ENCODE measurements around the gene TOR1AIP1.
A peak's percentile ranks its signal among the peaks of the same experiment; 100 is the strongest.

Gene TOR1AIP1

DNA sequence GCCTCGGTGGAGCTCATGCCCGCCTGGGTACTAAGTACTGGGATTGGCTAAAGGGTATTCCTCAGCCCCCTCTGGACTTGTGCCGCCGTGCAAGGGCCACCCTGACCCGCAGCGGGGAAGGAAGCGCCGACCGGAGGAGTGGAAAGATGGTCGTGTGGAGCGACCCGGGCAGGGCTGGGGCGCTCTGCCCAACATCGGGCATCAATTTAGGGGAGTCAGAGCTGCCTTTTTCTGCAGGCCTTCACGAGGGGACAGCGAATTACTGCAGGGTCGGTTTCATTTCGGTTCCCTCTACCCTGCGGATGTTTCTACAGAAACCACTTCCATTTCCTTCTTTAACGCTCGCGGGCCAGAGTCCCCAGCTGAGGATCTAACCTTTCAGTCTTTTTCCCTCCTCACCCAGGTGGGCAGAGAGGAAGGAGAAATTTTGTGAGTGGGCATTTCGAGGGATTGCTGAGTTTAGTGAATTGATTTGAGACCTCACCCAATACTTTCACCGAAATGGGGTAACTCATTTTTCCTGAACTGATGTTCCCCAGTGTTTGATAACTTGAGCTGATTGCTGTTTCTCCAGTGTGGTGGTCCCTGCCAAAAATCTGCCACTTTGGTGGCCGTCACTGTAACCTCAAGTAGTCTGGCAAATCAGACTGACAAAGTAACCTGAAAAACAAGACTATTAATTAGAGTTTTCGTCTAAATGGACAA, 1.1 kb downstream of the TOR1AIP1 start:
- no peak for DNase-seq

DNA sequence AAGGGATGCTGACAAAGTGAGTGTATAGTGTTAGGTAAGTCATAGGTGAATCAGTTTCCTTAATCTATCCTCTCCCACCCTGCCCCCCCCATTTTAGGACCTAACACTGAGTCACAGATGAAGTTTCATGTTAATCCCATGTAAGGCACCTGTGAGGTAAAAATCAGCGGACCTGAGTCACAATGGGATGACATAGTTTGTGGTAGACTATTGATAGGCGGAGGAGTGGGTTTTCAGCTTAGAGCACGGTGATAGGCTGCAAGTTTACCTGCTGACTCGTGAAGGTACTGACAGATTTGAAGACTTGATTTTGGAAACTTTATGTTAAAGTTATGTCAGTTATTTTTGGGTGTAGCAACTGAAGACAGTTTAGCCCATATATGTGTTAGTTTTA, 1.7 kb downstream of the TOR1AIP1 start:
- DNase-seq, result peak; percentile 12

DNA sequence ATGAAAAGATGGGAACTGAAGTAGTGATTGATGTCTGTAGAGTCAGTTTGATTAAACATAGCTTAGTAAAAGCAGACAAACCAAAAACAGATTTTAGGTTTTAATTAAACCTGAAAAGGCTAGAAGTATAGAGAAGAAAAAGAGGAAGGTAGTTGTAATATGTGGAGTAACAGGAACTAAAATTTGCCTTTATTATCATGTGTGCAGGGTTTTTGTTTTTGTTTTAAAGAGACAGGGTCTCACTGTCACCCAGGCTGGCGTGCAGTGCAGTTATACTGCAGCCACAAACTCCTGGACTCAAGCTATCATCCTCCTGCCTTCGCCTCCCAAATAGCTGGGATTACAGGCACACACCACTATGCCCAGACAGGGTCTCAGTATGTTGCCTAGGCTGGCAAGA, 6.0 kb downstream of the TOR1AIP1 start:
- no peak for DNase-seq

DNA sequence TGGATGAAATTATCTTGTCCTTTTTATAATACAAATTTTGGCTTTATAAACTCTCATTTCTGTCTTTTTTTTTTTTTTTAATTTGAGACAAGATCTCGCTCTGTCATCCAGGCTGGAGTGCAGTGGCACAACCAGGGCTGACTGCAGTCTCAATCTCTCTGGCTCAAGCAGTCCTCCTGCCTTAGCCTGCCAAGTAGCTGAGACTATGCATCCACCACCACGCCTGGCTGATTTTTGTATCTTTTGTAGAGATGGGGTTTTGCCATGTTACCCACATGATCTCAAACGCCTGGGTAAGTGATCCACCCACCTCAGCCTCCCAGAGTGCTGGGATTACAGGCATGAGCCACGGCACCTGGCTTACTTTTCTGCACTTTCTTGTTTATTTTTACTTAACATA, 7.5 kb downstream of the TOR1AIP1 start:
- DNase-seq, result no peak

DNA sequence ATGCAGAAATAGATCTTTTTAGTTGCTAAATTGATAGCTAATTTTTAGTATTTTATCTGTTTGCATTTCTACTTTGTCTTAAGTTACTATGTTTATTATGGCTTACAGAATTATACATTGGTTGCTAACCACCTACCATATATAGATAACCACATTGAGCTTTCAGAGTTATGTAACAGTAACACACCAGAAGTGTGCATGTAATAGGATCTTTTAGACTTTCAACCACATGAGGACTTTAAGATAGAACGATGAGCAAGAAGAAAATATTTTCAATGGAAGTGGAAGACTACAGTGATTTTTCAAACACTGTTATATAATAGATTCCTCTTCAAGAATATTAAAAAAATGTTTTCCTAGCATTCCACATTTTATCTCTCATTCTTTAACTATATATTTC, 28.8 kb downstream of the TOR1AIP1 start:
- no peak for DNase-seq

DNA sequence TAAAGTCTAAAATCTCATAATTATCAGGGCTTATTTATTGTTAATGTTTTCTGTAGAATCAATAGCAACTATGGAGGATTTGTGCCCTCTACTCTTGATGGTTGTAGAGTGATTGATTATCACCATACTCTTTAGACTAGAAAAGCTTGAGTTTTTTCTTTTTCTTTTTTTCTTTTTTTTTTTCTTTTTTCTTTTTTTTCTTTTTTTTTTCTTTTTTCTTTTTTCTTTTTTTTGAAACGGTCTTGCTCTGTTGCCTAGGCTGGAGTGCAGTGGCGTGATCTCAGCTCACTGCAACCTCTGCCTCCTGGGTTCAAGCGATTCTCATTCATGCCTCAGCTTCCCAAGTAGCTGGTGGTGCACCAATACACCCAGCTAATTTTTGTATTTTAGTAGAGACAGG, 29.7 kb downstream of the TOR1AIP1 start:
- DNase-seq, result no peak

- DNase-seq, result no peak
Observed at GRCh38 chr1:179917601-179918429, 35.7 kb downstream of the TOR1AIP1 start.

DNA sequence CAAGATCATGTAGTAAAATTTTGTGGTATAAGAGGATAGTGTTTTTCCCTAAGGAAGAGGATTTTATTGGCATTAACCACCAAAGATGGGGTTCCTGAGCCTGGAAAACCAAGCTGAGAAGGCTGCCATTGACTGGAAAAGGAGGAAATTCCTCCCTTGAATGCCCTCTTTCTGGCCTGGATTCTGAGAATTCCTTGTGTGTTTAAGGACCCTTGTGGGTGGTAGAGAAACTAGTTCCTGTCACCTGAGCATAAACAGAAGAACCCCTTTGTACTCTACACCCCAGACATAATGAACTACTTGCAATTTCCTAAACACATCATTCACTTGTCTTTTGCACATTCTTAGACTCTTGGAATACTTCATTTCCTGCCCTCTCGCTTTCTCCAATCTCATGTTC, 39.4 kb downstream of the TOR1AIP1 start:
- DNase-seq, result no peak

DNA sequence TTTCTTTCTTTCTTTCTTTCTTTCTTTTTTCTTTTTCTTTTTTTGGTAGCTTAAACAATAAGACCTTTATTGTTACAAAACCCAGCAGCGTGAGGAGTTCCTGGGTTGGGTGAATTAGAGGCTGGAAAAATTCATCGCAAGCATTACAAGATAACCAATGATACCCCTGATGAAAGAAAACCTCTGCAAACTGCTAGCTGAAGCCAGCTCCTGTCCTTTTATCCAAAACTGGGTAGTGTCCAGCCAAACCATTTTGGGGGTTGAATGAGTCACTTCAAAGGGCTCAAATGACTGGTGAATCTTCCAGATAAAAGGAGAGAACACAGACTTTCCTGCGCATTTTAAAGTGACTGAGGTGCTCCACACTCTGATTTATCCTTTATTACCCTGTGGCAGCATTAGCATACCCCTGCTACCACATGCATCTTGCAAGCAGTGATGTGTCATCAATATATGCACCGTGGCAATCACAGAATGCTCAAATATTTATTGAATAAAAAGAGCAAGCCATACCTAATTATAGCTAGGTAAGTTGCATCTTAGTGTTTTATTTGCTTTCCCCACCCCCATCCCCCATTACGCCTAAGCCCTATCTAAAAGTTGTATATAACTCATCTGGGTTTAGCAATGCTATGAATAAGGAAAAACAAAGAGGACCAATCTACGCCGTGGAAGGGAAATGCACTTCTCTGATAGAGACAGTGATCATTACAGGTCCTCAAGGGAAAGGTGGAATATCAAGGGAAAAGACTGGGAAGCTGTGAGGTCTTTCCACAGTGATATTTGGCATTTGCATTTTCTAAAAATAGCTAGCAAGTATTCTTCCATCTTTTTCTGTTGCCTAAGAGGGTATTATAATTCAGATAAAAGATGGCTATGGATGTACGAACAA, 40.1 kb downstream of the TOR1AIP1 start:
- DNase-seq, result no peak

DNA sequence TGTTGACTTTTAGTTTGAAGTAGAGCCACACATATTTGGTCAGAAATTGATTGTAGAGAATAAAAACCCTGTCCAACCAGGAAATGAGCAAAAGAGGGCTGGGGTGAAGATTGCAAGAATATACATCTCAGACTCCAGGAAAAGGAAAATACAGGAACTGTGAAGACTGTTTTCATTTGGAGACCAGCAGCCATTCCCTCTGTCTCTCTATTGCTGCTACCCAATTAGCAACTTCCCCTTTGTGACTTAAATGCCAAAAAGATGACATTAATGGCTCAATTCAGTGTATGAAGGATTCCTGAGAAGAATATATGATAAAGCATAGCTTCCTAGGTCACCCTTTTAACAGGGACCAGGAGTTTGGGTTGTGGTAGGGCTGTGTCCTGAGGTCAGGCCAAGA, 40.9 kb downstream of the TOR1AIP1 start:
- DNase-seq, result no peak

GRCh38 chr1:179924268-179924667, 42.2 kb downstream of the TOR1AIP1 start:
- no peak for DNase-seq

GRCh38 chr1:179925302-179925701, 43.2 kb downstream of the TOR1AIP1 start:
- DNase-seq, result no peak

DNA sequence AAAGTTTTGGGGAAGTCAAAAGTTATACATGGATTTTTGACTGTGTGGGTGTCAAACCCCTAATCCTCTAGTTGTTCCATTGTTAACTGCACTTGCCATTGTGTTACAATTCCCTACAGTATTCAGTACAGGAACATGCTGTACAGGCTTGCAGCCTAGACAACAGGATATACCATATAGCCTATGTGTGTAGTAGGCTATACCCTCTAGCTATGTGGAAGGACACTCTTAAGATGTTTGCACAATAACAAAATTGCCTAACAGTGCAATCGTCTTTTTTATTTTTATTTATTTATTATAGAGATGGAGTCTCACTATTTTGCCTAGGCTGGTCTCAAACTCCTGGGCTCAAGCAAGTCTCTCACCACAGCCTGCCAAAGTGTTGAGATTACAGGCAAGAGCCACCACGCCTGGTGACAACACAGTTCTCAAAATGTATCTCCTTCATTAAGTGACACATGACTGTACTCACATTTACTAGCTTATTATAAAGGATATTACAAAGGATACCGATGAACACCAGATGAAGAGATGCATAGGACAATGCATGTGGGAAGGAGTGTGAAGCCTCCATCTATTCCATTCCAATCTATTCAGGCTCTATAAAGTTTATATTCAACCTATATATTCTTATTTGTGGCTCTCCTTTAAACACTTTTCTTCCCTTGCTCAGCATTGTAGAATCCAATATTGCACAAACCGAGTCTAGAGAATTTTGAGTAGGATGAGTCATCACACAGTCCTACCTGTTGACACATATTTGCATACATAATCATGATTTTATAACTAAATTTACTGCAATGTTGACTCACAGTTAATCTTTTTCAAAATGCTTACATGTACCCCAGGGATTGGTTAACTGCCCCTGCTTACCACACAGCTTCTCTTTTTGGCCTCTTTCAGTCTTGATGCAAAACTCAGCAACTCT, 44.1 kb downstream of the TOR1AIP1 start:
- DNase-seq, result no peak

GRCh38 chr1:179926850-179927205, 44.7 kb downstream of the TOR1AIP1 start:
- DNase-seq, result no peak

- no peak for DNase-seq
Observed at GRCh38 chr1:179929955-179930798, 48.1 kb downstream of the TOR1AIP1 start.

DNA sequence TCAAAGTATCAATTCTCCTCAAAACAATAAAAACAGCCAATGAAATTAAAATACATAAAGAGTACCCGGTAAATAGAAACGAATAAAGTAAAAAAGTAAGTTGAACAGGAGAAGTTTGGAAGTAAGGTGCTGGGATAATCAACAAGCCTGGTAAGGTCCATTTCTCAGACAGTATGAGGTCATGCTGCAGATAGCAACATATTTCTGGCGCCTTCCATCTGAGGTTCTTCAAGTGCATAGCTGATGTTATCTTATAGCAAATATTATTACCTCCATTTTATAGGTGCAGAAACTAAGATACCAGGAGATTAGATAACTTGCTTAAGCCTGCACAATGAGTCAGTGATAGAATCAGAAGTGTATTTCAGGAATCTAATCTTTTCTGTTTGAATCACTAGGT, 48.8 kb downstream of the TOR1AIP1 start:
- DNase-seq, result no peak

DNA sequence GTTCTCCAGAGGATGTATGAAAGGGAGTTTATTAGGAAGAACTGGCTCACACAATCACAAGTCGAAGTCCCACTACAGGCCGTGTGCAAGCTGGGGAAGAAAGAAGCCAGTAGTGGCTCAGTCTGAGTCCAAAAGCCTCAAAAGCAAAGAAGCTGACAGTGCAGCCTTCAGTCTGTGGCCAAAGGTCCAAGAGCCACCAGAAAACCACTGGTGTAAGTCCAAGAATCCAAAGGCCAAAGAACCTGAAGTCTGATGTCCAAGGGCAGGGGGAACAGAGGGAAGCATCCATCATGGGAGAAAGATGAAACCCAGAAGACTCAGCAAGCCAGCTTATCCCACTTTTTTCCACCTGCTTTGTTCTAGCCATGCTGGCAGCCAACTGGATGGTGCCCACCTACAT, 51.1 kb downstream of the TOR1AIP1 start:
- DNase-seq, result no peak

DNA sequence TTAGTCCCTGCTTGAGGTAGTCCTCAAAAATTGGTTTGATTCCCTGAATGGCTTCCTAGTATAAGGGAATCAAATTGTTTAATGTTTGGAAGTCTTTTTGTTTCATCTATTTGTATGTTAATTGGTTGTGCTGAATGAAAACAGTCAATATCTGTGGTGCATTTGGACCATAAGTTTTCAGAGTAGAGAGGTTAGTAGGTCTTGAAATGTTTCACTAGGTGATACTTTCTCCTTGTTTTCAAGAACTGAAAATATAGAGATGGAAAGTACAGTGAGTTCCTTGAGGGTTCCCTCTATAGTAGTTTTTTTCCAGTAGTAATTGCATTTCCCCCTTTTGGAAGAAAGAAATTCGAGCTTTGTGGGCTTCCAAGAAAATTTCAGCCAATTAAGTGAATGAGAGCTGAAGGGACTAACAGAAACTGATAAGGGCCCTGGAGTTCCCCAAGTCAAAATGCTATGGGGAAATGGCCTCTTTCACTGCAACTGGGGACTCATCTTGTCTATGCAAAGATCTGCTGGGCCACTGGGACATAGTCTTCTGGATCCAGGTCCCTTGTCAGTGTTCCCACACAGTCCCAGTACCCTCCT, 53.9 kb downstream of the TOR1AIP1 start:
- no peak for DNase-seq

- DNase-seq, result no peak
Observed at GRCh38 chr1:179937668-179938254, 55.7 kb downstream of the TOR1AIP1 start.

DNA sequence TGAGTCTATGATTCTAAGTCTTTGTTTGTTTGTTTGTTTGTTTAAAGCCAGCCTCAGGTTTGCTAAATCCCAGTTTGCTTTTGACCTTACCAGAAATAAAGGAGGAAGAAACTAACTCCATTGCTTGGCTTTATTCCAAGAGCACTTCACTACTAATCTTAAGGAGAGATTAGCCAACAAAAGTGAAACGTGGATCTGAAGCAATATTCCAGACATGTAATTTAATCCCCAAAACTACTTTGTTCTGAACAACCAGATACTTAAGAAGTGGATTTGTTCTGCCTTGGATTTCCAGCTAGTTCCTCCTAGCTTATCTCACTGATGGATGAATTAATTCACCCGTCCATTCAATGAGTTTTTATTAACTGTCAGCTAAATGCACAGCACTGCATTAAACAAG, 56.7 kb downstream of the TOR1AIP1 start:
- peak; percentile 15 for DNase-seq

DNA sequence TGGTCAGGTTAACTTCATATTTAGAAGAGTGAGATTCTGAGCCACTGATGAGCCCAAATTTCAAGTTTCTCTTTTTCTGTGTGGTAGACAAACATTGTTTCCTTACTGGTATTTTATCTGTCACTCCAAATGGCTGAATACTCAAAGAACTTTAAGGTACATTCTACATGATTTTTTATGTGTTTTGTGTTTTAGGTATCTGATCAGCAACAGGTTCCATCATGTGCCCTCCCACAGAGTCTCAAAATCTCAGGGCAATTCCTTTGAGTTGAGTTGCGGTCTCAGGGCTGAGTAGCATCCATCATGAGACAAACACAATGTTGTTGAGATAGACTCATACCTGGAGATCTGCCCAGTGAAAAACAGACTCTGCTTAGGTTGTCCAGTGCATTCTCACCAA, 57.9 kb downstream of the TOR1AIP1 start:
- DNase-seq, result no peak
